ENCODE measurements around the gene SKIC8.

Gene SKIC8

GRCh38 chr15:78321786-78322185, 22.4 kb upstream of the SKIC8 start:
- no peak for DNase-seq (ENCODE audit: low spot score)

- no peak for DNase-seq (ENCODE audit: low spot score)
These were observed 21.7 kb upstream of the SKIC8 start for GRCh38 chr15:78321041-78321570.

GRCh38 chr15:78320183-78320582, 20.8 kb upstream of the SKIC8 start:
- no peak for DNase-seq (ENCODE audit: low spot score)

- DNase-seq (ENCODE audit: low spot score), result no peak
These were observed 20.2 kb upstream of the SKIC8 start for GRCh38 chr15:78319588-78319987.

- no peak for DNase-seq (ENCODE audit: low spot score)
These were observed 17.9 kb upstream of the SKIC8 start for GRCh38 chr15:78317145-78317836.

- DNase-seq (ENCODE audit: low spot score), result no peak
These were observed 17.1 kb upstream of the SKIC8 start for GRCh38 chr15:78316283-78317083.

GRCh38 chr15:78315686-78316282, 16.4 kb upstream of the SKIC8 start:
- DNase-seq (ENCODE audit: low spot score), result no peak

GRCh38 chr15:78314181-78314581, 14.8 kb upstream of the SKIC8 start:
- no peak for DNase-seq (ENCODE audit: low spot score)

GRCh38 chr15:78313383-78313782, 14.0 kb upstream of the SKIC8 start:
- no peak for DNase-seq (ENCODE audit: low spot score)

GRCh38 chr15:78312957-78313356, 13.5 kb upstream of the SKIC8 start:
- DNase-seq (ENCODE audit: low spot score), result no peak

- no peak for DNase-seq (ENCODE audit: low spot score)
These were observed 13.1 kb upstream of the SKIC8 start for GRCh38 chr15:78312536-78312935.

- DNase-seq (ENCODE audit: low spot score), result no peak
These were observed 11.9 kb upstream of the SKIC8 start for GRCh38 chr15:78311292-78311691.

- peak; percentile 44 for DNase-seq (ENCODE audit: low spot score)
These were observed 9.1 kb upstream of the SKIC8 start for GRCh38 chr15:78308422-78309032.

GRCh38 chr15:78307976-78308375, 8.6 kb upstream of the SKIC8 start:
- no peak for DNase-seq (ENCODE audit: low spot score)

- DNase-seq (ENCODE audit: low spot score), result no peak
These were observed 6.9 kb upstream of the SKIC8 start for GRCh38 chr15:78306176-78306774.

GRCh38 chr15:78304216-78305066, 5.0 kb upstream of the SKIC8 start:
- no peak for DNase-seq (ENCODE audit: low spot score)

GRCh38 chr15:78302579-78303312, 3.3 kb upstream of the SKIC8 start:
- no peak for DNase-seq (ENCODE audit: low spot score)

GRCh38 chr15:78301828-78302227, 2.4 kb upstream of the SKIC8 start:
- DNase-seq (ENCODE audit: low spot score), result no peak

GRCh38 chr15:78301326-78301725, 1.9 kb upstream of the SKIC8 start:
- DNase-seq (ENCODE audit: low spot score), result no peak

- DNase-seq (ENCODE audit: low spot score), result no peak
These were observed 7.2 kb downstream of the SKIC8 start for GRCh38 chr15:78292219-78292618.

Measured in germinal center (tissue), 1 donor.